Measurements from ENCODE around the gene CLTB. TPM values are rescaled to one million over a fixed set of nuclear protein-coding genes. Genes with fewer than 3 reads are reported as not detected.
A peak's percentile ranks its signal among the peaks of the same experiment; 100 is the strongest.
"Not testable (repeated sequence)": the region's sequence is repeated elsewhere in the genome, so short reads cannot be mapped to it uniquely, and the experiment has no call there.

CLTB gene
- total RNA-seq, 1 donor from 2014 or later = 47.9 TPM

DNA sequence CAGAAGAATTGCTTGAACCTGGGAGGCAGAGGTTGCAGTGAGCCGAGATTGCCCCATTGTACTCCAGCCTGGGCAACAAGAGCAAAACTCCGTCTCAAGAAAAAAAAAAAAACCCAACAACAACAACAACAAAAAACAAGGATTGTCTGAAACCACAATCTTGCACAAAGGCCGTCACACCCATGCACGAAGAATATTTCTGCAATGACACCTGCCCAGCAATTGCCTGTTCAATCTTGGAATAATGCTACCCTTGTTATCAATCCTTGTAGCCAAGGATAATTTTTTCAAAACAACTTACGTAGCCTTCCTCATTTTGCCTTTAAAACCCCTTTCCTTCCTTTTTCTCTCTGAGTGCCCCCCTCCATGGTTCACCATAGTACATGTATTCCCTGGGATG lies 3.7 kb upstream of the CLTB start:
- no peak overlapping the region for H3K27ac Mint-ChIP-seq
- H3K27me3 Mint-ChIP-seq (ENCODE audit: low read depth) = peaks cover 25% of the 10 kb centered on the region
- no peak overlapping the region for H3K4me3 Mint-ChIP-seq (ENCODE audit: low read depth)
- no peak for DNase-seq (ENCODE audit: low spot score)
- no peaks in the 10 kb centered on the region for H3K36me3 Mint-ChIP-seq (ENCODE audit: low read depth)
- peaks cover 5% of the 10 kb centered on the region for H3K9me3 Mint-ChIP-seq
- intact Hi-C loops (cut with micrococcal nuclease) = no loop called here
- H3K4me1 Mint-ChIP-seq (ENCODE audit: low read depth) = peaks cover 16% of the 10 kb centered on the region

DNA sequence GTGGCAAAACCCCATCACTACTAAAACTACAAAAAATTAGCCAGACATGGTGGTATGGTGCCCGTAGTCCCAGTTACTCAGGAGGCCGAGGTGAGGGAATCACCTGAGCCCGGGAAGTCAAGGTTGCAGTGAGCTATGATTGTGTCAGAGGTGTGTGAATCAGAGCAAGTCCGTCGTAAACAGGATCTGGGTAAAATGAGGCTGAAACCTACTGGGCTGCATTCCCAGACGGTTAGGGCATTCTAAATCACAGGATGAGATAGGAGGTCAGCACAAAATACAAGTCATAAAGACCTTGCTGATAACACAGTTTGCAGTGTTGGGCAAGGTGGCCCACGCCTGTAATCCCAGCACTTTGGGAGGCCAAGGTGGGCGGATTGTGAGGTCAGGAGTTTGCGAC lies 1.9 kb upstream of the CLTB start:
- Mint-ChIP-seq H3K27me3 (ENCODE audit: low read depth) (peaks cover 25% of the 10 kb centered on the region), H3K9me3 (peaks cover 5% of the 10 kb centered on the region), H3K27ac (no peak overlapping the region), H3K4me3 (ENCODE audit: low read depth) (no peak overlapping the region), H3K36me3 (ENCODE audit: low read depth) (no peaks in the 10 kb centered on the region), H3K4me1 (ENCODE audit: low read depth) (peaks cover 26% of the 10 kb centered on the region)
- no peak for DNase-seq (ENCODE audit: low spot score)
- intact Hi-C loops (cut with micrococcal nuclease) = no loop called here

DNA sequence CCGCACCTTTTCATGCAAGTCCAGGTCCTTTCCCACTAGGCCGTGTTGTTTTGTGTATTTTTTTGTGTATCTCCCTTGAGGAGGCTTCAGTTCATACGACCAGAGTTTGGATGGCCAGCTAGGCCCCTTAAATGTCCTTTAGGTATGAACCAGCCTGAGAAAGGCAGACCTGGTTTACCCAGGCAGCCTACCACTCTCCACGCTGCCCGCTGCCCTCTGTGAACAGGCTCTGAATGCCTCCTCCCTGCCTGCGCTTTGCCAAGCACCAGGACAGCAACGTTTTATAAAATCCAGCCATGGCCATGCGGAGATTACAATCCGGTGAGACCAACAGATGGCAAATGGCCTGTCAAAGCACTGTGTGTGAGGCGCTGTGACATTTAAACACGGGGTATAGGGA lies 626 bp upstream of the CLTB start:
- Mint-ChIP-seq H3K27me3 (ENCODE audit: low read depth) (peaks cover 17% of the 10 kb centered on the region), H3K4me3 (ENCODE audit: low read depth) (peak overlapping the region; percentile 58), H3K4me1 (ENCODE audit: low read depth) (peaks cover 26% of the 10 kb centered on the region), H3K36me3 (ENCODE audit: low read depth) (no peaks in the 10 kb centered on the region), H3K9me3 (peaks cover 5% of the 10 kb centered on the region), H3K27ac (no peak overlapping the region)
- intact Hi-C loops (cut with micrococcal nuclease) = loop anchor here (1.0 to 2.0 kb wide), 5 partner anchors 28 to 180 kb away; partner anchors contain the start of genes FAF2, HIGD2A and NOP16
- DNase-seq (ENCODE audit: low spot score) = no peak

DNA sequence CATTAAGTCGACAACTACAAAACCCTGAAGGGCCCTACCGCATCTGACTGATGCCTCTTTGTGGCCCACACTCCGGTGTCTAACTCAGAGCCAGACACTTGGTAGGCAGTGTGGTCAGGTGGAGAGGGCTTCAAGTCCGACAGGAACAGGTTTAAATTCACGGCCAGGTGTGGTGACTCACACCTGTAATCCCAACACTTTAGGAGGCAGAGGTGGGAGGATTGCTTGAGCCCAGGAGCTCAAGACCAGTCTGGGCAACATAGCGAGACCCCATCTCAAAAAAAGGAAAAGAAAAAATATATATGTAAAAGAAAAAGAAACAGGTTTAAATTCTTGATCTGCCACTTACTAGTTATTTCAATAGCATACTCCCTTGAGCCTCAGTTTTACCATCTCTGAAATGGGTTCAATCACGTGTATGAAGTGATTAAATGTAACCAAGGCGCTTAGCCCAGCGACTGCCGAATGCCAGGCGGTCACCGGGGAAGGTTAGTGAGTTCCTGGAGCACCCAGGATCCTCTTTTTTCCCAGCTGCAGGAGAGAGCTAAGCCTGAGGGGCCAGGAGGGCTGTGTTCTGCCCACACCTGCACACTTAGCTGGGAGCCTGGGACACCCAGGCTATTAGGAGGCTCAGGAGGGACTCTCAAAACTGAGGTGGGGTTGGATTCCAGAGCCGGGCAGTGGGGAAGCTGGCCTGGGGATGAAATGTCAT lies 943 bp downstream of the CLTB start:
- intact Hi-C loops (cut with micrococcal nuclease) = no loop called here
- Mint-ChIP-seq H3K27ac (peak overlapping the region; percentile 62), H3K9me3 (peaks cover 1% of the 10 kb centered on the region), H3K27me3 (ENCODE audit: low read depth) (peaks cover 5% of the 10 kb centered on the region), H3K4me3 (ENCODE audit: low read depth) (peak overlapping the region; percentile 82), H3K36me3 (ENCODE audit: low read depth) (peaks cover 7% of the 10 kb centered on the region), H3K4me1 (ENCODE audit: low read depth) (peaks cover 26% of the 10 kb centered on the region)
- DNase-seq (ENCODE audit: low spot score) = no peak

DNA sequence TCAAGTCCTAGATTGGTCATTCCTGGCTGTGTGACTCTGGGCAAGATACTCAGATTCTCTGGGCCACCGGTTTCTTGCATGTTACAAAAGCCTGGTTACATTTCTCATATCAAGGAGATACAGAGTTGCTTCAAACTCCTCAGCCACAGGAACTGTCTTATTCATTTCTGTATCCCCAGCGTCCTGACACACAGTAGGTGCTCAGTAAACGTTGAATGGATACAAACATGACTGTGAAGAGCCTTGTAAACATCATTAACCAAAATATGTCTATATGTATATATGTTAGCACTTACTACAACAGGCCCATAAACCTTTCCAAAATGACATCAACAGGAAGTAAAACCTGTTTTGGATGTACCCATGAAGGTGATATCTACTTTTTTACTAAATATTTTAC lies 1.6 kb downstream of the CLTB start:
- intact Hi-C loops (cut with micrococcal nuclease) = no loop called here
- Mint-ChIP-seq H3K9me3 (no peaks in the 10 kb centered on the region), H3K4me1 (ENCODE audit: low read depth) (peaks cover 26% of the 10 kb centered on the region), H3K4me3 (ENCODE audit: low read depth) (peak overlapping the region; percentile 82), H3K27me3 (ENCODE audit: low read depth) (peaks cover 3% of the 10 kb centered on the region), H3K27ac (no peak overlapping the region), H3K36me3 (ENCODE audit: low read depth) (peaks cover 14% of the 10 kb centered on the region)
- DNase-seq (ENCODE audit: low spot score) = no peak

DNA sequence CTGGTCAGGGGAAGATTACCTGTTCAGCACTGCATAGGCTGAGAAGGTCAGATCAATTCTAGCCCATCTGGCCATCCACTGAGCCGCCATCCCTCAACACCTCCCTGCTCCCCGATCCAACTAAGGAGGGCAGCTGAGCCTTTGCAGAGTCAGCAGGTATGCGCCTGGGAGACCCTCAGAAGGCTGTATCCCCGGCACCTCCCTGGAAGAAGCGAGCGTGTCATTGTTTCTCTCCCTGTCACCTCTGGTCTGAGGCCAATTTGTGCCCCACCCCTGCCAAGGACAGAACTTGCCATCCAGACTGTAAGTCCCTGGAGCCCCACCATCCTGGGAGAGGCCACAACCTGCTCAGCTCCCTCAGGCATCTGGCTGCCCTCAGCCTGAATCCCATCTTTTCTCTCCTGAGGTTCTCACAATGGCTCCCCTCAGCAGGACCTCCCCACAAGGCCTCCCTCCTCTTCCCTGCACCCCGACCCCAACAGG lies 2.6 kb downstream of the CLTB start:
- Mint-ChIP-seq H3K4me3 (ENCODE audit: low read depth) (no peak overlapping the region), H3K27ac (no peak overlapping the region), H3K27me3 (ENCODE audit: low read depth) (peaks cover 3% of the 10 kb centered on the region), H3K4me1 (ENCODE audit: low read depth) (peaks cover 26% of the 10 kb centered on the region), H3K9me3 (no peaks in the 10 kb centered on the region), H3K36me3 (ENCODE audit: low read depth) (peaks cover 15% of the 10 kb centered on the region)
- no peak for DNase-seq (ENCODE audit: low spot score)
- intact Hi-C loops (cut with micrococcal nuclease) = no loop called here

DNA sequence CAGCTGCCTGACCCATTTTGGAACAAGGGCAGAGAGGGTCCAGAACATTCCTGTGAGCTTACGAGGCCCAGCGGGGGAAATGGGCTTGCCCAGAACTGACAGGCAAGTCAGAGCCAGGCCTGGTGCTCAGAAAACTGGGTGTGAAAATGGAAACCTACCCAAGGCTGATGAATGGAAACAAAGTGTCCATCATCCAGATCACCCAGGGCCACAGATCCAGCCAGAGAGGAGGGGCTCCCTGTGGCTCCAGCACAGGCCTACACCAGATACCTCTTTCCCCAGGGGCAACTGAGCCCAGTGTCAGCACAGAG lies 3.1 kb downstream of the CLTB start:
- intact Hi-C loops (cut with micrococcal nuclease) = no loop called here
- Mint-ChIP-seq H3K27ac (no peak overlapping the region), H3K4me1 (ENCODE audit: low read depth) (peaks cover 26% of the 10 kb centered on the region), H3K4me3 (ENCODE audit: low read depth) (no peak overlapping the region), H3K9me3 (no peaks in the 10 kb centered on the region), H3K27me3 (ENCODE audit: low read depth) (peaks cover 2% of the 10 kb centered on the region), H3K36me3 (ENCODE audit: low read depth) (peaks cover 15% of the 10 kb centered on the region)
- no peak for DNase-seq (ENCODE audit: low spot score)

DNA sequence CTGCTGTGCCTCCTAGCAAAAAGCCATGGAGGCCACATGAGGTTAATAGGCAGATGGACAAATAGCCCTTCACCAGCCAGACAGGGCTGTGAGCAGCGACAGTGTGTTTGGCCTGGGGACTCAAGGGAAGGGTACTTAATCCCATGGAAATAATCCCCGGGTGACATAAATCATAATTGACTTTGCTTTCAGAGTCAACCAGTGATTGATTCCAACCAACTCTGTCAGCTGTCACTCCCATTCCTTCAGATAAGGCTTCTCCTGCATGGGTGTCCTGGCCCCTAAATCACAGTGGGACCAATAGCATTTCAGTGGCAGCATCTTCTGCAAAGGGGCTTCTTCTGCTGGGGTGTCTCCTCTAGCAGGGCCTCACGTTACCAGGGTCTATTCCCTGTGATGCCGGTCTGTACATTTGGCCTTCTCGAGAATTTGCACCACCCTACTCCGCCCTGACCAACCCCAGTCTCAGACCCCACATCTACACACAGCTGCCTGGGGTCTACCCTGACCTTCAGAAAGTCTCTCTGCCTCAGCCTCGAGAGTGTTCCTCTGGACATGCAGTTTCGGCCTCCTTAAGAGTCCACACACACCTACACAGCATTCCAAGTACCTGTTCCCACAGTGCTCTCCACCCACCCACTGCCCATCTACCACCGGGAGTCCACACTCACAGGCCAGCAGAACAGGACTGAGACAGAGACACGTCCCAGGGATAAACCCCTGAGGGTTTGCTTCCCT lies 3.7 kb downstream of the CLTB start:
- Mint-ChIP-seq H3K36me3 (ENCODE audit: low read depth) (peaks cover 17% of the 10 kb centered on the region), H3K4me3 (ENCODE audit: low read depth) (no peak overlapping the region), H3K27me3 (ENCODE audit: low read depth) (no peaks in the 10 kb centered on the region), H3K9me3 (no peaks in the 10 kb centered on the region), H3K27ac (no peak overlapping the region), H3K4me1 (ENCODE audit: low read depth) (peaks cover 26% of the 10 kb centered on the region)
- intact Hi-C loops (cut with micrococcal nuclease) = no loop called here
- DNase-seq (ENCODE audit: low spot score) = no peak

DNA sequence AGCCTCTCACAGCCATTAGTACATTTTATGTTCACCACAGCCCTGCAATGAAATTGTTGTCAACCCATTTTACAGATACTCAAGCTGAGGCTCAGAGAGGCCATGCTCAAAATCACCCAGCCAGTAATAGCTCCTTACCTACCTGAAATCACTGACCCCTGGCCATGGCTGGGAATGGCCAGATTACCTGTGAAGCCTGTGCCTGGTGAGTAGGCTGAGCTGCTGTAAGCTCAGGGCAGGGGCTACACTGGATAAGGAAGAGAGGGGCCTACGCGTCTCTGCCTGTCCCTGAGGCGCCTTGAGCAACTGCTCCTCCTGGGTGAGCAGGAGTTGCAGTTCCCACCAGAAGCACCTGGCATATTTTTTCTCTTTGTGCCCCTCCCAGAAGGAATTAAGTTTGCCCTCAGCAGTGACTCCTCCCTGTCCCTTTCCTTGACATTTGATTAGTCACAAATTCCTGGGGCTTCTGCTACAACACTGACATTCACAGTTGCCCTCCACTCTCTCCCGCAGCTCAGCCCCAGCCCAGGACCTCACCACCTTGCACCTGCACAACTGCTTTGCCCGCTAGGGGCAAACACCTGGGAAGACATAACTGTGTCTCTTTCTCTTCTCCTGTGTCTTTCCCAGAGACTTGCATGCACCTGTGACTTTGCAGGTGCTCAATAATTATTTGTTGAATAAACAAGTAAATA lies 5.7 kb downstream of the CLTB start:
- intact Hi-C loops (cut with micrococcal nuclease) = no loop called here
- Mint-ChIP-seq H3K4me1 (ENCODE audit: low read depth) (peaks cover 17% of the 10 kb centered on the region), H3K27ac (no peak overlapping the region), H3K27me3 (ENCODE audit: low read depth) (no peaks in the 10 kb centered on the region), H3K4me3 (ENCODE audit: low read depth) (no peak overlapping the region), H3K9me3 (no peaks in the 10 kb centered on the region), H3K36me3 (ENCODE audit: low read depth) (peaks cover 17% of the 10 kb centered on the region)
- no peak for DNase-seq (ENCODE audit: low spot score)

DNA sequence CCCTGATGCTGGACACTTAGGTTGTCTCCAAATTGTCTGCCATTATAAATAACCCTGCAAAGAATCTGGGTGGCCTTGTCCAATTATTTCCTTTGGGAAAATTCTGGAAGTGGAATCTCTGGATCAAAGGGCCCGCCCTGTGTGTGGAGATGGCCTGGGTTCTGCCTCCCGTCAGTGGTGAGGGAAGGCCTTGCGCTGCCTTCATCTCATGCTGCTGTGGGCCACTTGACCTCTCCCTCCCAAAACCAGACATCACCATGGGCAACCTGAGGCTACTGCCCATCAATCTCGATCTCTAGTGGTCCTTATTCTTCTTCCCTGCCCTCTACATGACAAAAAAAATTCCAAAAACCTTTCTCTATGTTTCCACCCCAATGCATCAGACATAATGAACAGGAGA lies 6.6 kb downstream of the CLTB start:
- H3K36me3 Mint-ChIP-seq (ENCODE audit: low read depth) = peaks cover 17% of the 10 kb centered on the region
- intact Hi-C loops (cut with micrococcal nuclease) = no loop called here
- no peak overlapping the region for H3K4me3 Mint-ChIP-seq (ENCODE audit: low read depth)
- no peaks in the 10 kb centered on the region for H3K27me3 Mint-ChIP-seq (ENCODE audit: low read depth)
- H3K4me1 Mint-ChIP-seq (ENCODE audit: low read depth) = peaks cover 10% of the 10 kb centered on the region
- no peaks in the 10 kb centered on the region for H3K9me3 Mint-ChIP-seq
- no peak for DNase-seq (ENCODE audit: low spot score)
- H3K27ac Mint-ChIP-seq = no peak overlapping the region

DNA sequence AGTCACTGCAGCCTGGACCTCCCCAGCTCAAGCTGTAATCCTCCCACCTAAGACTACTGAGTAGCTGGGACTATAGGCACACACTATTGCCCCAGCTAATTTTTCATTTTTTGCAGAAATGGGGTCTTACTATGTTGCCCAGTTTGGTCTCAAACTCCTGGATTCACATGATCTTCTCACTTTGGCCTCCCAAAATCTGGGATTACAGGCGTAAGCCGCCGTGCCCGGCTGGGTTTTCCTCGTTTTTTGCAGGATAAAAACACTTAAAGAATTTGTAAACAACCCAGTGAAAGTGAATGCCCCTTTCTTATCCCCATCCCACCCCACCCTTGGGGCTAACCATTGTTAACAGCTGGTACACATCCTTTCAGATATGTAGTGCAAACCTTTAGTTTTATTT lies 7.7 kb downstream of the CLTB start:
- Mint-ChIP-seq H3K27me3 (ENCODE audit: low read depth) (no peaks in the 10 kb centered on the region), H3K9me3 (no peaks in the 10 kb centered on the region), H3K4me1 (ENCODE audit: low read depth) (peaks cover 3% of the 10 kb centered on the region), H3K4me3 (ENCODE audit: low read depth) (no peak overlapping the region), H3K27ac (no peak overlapping the region), H3K36me3 (ENCODE audit: low read depth) (peaks cover 17% of the 10 kb centered on the region)
- intact Hi-C loops (cut with micrococcal nuclease) = no loop called here
- DNase-seq (ENCODE audit: low spot score) = no peak

DNA sequence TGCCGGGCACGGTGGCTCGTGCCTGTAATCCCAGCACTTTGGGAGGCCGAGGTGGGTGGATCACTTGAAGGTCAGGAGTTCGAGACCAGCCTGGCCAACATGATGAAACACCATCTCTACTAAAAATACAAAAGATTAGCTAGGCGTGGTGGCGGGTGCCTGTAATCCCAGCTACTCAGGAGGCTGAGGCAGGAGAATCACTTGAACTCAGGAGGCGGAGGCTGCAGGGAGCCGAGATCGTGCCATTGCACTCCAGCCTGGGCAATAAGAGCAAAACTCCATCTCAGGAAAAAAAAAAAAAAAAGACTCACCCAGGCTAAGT lies 8.1 kb downstream of the CLTB start:
- DNase-seq (ENCODE audit: low spot score); H3K27me3 Mint-ChIP-seq (ENCODE audit: low read depth); intact Hi-C loops (cut with micrococcal nuclease); H3K4me3 Mint-ChIP-seq (ENCODE audit: low read depth); H3K4me1 Mint-ChIP-seq (ENCODE audit: low read depth); H3K27ac Mint-ChIP-seq; H3K9me3 Mint-ChIP-seq: not testable (repeated sequence)
- peaks cover 17% of the 10 kb centered on the region for H3K36me3 Mint-ChIP-seq (ENCODE audit: low read depth)

Data from activated T-helper 2 cell treated with anti-CD3 and anti-CD28 coated beads, Interferon-gamma antibody, Interleukin-2, Interleukin-4, amounts not matched to agents 10 μg/mL and 5 μg/mL and 100 μg/mL, durations not matched to agents 14 hours and 24 hours and 36 hours (primary cell).